NCI-H510A (cell line): ENCODE results near the gene GPR37.

Experiments used
- DNase-seq: peaks from one replicate; lab custom pipeline; 2025; lab: John Stamatoyannopoulos, UW

GPR37 gene

DNA sequence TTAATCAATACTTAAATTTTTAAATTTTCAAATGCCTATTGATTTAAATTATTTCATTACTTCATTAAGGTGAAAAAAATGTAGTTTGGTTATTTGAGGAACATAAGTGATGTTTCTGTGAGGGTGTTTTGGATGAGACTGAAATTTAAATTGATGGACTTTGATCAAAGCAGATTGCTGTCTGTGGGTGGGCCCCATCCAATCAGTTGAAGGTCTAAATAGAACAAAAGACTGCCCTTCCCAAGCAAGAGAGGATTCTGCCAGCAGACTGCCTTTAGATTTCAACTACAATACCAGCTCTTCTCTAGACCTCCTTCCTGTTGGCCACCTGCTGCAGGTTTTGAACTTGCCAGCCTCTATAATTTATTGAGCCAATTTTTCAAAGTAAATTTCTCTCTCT is 14.5 kb upstream of the GPR37 start:
- DNase-seq, result no peak

DNA sequence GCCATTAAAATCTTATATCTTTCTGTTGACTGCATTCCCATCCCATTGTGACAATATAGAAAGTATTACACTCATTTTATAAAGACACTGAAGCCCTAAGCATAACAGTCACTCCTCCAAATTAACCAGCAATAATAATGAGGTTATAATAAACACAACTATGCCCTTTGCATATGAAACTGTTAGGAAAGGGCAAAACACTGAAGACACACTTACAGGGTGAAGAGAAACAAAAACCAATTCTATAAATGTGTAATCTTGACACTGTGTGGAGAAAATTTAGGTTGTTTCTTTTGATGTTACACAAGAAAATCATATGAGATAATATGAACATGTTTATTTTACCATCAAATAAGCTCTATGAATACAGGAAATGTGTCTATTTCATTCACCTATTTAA is 14.0 kb upstream of the GPR37 start:
- no peak for DNase-seq

DNA sequence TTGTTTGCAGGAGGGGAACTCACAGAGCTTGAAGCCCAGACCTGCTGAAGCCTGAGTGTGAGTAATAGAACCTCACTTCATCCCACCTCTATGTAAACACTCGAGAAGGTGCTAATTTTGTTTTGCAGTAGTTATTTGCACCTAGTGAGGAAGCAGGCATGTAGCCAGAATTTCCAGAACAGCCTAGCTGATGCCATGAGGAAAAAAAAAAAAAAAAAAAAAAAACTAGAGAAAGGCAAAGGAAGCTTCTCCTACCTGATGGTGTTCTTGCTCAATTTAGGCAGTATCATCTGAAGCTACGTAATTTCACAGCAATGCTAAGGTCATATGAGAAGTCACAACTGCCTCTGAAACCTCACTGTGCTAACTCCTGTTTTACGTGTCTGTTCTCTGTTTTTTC is 13.6 kb upstream of the GPR37 start:
- no peak for DNase-seq

DNA sequence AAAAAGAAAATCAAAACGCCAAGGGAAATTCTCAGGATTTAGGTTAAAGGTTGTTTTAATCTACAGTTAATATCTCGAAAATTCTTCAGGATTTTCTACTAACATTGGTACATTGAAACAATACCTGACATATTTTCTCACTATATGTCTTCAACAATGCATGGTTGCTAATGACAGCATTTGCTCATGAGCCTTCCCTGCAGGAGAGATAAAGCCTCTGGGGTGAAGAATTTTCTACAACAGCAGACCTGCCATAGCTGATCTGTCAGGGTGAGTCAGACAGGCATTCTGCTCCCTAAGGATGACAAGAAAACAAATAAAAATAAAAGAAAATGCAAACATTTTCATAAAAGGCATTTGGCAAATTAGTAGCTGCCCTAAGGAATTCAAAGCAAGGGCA is 11.7 kb upstream of the GPR37 start:
- DNase-seq, result no peak

DNA sequence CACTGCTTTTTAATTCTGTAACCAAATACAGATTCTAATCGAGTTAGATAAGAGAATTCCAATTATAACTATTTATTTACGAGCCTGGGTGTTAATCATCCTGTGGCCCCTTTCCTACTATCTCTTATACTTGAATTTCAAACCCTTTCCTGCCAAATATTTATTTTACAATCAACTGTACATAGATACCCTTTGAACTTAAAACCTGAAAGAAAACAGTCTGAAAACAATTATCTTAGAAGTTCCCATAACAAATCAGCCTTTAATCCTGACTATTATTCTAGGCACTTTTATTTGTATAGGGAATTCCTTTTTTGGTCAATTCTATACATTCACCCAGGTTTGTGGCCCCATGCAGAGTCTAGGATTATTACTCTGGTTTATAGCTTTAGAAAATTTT is 10.6 kb upstream of the GPR37 start:
- no peak for DNase-seq

DNA sequence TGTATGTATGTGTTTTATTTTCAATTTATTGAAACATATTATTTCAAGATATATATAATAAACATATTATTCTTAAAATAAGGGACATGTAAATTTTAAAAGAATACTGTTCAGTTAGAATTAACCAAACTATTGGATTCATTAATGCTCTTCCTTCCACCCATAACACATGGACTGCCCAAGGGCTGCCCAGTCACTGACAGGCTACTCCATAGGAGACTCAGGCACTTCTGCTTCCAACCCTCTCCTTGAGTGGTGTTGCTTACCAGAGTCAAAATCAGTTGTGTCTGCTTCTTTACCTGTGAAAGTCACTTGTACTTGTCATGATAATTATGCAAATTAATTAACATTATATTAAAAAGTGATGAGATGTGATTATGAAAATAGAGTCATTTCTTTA is 9.8 kb upstream of the GPR37 start:
- DNase-seq, result no peak

DNA sequence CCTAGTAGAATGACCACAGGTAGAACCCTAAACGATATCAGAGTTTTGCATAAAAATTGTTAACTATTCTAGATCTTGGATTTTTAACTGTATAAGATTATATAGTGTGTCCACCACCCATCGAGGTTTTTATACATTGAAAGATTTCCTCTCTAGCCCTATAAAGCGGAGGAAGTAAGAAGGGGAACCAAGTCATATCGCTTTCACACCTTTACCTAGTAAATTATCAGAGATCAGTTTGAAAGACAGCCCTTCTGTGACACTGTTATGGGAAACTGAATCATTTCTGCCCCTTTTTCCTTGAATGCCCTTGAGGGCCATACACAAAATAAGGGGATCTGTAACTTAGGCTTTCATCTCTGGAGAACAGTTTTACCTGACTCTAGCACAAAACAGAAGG is 8.3 kb upstream of the GPR37 start:
- no peak for DNase-seq

DNA sequence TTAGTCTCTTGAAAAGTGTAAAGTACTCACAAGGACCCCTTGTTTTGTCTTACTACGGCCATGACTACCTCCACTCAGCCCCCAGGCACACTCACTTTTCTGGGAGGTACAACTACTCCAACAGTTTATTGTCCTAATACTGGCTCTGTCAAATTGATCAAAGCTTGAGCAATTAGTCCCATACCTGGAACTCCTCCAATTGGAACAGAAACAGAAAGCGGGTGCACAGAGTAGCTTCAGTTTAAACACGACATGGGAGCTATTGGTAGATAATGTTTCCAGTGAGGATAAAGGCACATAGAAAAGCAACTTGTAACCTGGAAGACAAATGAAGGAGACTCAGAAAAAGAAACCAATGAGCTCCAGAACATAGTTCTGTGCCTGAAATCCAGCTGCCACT is 7.7 kb upstream of the GPR37 start:
- no peak for DNase-seq

DNA sequence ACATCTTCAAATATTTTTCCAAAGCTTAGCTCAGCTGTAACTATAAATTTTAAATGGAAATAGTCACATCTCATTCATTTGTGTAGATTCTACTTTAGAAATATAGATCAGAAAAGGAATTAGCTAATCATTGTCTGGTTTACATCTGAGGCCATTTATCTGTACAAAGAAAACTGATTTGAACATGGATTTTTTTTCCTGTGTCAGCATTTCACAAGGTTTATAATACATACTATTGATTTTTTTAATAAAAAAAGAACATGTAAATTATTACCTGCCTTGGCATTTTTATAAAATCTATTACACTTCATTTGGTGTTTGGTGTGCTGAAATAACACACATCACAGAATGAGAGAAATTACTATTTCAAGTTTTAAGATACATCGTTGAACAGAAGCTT is 3.5 kb upstream of the GPR37 start:
- no peak for DNase-seq

DNA sequence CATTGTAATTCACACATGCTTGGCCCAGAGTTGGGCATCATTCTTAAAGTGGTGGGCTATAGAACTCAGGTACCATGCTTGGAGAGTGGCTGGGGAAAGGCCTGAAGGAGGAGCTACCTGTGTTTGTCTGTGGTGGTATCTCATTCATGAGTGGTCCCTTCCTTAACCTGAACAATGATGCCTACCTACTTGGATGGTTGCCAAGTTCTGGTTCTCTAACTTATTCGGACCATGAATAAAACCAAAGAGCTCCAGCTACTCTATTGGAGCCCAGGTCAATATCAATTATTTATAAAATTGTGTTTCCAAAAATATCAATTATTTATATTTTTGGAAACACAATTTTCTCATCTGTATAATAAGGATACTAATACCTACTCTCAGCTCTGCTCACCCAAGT is 2.9 kb upstream of the GPR37 start:
- no peak for DNase-seq

DNA sequence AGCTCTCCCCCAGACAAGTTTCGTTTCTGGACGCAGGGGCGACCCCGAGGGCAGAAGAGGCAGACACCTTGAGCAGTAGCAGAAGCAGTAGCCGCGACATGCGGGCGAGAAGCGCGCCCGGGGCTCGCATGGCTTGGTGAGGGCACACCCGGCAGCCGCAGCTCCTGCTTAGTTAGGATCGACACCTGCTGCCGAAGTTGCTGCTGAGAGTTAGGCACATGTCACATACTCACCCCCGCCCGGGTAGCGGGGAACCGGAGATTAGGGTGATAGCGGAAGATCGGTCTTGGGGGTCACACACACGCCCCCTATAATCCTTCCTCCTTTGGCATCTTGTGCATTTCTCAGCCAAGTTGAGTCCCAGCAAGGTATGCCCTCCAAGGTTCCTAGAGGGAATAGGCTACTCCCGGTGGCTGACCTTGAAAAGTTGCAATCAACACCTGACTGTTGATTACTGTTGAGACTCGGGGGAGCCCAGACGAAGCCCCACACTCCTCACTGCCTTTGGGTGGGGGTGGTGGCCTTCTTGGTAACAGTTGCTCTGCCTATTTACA is 668 bp downstream of the GPR37 start:
- no peak for DNase-seq

DNA sequence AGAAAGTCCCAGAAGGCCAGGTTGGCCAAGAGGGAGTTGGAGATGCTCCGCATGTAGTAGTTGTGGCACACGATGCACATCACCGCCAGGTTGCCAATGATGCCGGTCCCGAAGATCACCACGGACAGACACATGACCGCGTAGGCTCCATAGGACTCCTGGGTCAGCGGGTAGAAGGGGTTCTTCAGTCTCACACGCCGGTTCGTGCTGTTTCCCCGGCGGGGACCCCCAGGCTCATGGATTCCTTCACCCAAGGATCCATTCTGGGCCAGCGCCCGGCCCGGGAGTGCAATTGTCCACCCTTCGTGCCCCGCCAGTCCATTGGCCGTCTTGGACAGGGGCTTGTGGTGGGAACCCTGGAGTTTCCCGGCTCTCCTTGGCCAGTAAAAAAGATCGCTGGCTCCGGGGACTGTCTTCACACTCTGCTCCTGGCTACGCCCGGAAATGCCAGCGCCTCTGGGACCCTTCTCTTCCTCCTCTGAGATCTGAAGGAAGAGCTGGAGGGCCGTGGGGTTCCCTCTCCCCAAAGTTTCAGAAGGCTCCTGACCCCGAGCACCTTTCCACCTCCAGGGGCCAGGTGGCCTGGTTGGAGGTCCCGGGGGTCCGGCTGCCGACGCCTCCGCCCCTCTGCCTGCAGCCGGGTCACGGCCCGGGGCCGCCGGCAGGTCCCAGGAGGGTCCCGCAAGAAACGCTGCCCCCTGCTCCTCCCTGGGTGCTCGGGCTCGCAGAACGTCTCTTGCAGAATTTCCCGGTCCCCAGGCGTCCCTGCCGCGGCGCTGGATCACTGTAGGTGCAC is 1.3 kb downstream of the GPR37 start:
- DNase-seq, result no peak

DNA sequence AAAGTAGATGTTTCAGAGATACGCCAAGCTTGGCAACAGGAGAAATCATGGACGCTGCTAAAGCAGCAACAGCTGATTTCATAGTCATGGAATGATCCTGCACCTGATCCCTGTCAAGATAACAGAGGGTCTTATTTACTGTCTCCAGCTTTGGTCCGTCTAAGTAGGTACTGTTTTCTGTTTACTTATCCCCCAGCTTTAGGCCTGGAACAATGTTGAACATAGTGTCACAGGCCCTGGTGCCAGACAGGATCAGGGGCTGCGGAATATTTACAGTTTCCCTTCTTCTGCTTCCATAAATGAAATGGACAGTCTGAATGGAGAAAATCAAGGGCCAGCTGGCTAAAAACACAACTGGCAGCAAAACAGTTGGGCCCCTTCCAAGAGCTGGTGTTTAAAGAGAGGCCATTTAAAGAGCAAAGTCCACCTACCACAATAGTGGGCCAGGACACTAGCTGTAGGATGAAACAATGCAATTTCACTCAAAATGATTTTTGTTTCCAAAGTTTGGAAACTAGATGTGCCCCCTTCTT is 2.9 kb downstream of the GPR37 start:
- DNase-seq, result no peak

DNA sequence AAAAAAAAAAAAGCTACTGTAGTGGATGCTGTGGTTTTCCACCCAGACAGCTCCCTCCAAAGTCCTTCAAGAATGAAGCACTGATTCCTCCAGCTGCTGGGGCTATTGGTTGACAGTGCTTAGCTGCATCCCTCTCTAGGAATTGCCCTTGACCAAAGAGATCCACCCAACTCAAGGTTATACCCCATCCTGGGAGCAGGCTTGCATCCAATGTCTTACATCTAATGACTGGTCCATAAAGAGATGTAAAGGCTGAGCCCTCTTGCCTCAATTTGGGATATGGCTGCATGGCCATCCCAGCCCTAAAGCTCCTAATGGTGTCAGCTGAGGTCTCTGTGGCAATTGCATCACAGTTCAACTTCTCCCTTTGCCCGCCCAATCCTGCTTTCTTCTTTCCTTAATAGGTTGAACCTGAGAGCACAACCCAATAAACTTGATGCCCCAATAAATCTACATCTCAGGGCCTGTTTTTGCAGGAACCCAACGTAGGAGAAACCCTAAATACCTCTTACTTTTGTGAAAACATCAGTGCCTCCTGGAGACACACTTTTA is 4.4 kb downstream of the GPR37 start:
- DNase-seq, result no peak

DNA sequence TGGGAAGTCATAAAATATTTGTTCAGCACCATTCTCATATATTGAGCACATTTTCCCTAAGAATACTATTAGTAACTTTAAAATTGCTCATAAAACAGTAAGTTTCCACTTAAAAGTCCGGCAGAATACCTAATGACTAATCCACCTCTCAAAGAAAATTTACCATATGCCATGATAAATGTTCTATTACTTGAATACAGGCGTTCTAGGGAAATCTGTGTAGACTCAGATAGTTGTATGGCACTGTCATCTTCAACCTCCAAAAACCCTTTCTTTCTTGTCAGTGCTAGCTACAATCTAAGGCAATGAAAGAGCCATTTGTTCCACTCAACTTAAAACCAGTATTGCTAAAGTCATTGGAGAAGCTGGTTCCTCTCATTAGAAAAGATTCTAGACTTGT is 7.3 kb downstream of the GPR37 start:
- no peak for DNase-seq

DNA sequence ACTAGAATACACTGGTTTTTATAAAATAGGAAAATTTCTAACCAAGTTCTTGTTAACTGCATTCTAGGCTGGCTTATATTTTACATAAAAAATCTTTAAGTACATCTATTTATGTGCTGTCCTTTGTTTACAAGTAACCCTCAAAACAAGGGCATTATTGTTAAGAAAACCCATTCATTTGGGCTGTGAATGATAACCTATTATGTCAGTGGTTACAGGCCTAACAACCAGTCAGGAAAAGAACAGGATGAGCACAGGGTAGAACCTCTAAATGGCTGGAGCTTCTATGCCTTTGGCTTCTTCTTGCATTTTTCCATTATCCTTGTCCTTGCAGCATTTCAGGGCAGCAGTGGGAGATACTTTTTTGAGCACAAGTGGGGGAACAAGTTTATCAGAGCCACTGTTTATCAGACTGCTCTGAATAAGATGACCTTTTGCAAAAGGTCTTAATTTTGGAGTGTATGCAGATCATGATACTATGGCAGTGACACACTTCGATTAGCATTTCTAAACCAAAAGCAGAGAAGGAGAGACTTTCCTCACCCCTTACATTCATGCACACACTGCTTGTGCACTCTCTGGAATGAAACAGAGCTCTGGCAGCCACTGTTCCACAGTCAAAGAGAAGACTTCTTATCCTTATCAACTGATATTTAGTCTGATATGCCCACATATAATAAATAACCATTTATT is 10.9 kb downstream of the GPR37 start:
- DNase-seq, result no peak

DNA sequence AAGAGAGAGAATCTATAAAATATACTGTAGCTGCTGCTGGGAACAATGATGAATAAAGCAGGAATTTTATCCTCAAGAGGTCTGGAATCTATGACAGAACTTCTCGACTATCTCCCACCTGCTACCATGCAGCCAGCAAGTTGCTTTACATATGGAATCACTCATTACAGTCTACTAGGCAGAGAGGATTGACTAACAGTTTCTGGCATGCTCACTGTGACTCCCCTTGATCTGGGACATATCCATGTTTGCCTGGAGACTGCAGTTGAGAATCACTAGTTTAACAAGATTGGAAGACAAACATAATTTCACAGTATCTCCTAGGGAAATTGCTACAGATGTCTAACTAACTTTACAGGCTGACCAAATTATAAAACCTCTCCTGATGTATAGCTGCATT is 13.3 kb downstream of the GPR37 start:
- no peak for DNase-seq

DNA sequence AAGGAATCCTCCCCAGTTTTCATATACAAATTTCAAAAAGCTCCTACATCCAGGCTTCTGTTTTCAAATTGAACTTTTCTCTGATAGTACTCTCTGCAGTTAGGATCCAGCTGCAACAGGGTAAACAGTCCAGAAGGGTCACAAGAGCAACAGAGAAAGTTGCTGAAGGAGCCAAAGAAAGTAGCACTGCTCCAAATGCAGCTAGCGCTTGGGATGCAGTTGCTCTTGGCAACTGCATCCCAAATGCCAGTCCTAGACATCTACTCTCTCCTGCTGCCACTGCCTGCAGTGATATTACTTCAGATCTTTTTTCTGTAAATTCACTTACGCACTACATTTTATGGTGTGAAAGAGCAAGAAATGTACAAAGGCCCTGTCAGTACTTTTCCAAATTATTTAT is 14.6 kb downstream of the GPR37 start:
- no peak for DNase-seq

DNA sequence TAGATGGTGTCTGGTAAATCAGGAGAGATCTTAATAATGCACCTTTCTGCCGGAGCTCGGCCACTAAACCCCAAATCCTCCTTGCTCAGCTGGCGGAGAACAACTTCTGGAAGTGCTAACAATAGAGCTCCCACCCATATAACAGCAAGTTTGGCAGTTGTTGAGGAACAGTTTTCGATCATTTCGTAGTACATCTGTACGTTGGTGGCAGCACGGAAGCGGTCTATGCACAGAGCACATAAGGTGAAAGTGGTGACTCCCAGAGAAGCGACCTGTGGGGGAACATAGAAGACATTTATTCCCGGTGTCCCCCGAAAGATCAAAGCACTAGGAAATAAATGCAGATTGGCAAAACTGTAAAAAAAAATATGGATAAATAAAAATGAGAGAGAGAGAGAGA is 18.5 kb downstream of the GPR37 start:
- DNase-seq, result no peak

DNA sequence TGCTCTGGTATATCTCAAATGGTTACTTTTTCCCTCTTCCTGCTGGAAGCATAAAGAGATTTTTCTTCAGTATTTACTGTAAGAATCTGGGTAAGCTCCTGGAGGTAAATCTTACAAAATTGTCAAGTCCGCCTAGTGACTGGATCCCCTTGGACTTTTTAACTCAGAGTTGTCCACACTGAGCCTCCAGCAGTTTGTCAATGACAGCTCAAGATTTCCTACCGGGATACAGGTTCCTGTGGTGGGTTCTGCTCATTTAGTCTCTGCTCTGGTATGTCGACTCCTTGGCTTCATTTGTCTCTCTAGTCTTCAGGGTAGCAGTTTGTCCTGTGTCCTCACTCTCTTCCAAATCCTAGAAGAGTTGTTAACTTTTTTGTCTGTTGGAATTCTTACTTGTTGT is 27.0 kb downstream of the GPR37 start:
- DNase-seq, result no peak

DNA sequence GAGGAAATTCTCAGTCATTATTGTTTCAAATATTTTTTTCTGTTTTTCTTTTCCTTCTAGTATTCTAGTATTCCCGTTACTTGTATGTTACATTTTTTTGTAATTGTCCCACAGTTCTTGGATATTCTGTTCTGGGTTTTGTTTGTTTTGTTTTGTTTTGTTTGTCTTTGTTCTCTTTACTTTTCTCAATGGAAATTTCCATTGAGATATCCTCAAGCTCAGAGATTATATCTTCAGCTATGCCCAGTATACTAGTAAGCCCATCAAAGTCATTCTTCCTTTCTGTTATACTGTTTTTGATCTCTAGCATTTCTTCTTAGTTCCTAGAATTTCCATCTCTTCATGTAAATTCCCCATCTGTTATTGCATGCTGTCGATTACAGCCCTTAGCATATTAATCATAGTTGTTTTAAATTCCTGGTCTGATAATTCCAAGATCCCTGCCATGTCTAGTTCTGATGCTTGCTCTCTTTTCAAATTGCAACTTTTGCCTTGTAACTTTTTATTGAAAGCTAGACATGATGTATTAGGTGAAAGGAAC is 27.8 kb downstream of the GPR37 start:
- no peak for DNase-seq

DNA sequence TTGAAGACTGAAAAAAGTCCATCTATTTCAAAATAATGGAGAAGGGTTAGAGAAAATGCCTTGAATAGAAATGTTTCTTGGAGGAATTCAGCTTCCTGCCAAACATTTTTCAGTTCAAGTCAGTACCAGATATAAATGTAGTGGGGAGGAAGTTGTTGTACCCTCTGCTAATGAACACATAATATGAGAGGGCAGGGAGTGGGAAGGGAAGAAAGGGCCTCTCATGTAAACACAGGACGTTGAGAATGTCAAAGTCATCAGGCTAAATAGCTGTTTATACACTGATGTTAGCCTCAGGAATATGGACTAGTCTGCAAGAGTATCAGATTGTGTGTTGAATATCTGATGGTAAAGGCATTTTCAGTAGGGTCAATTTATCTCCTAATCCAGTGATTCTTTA is 37.0 kb downstream of the GPR37 start:
- no peak for DNase-seq
